Activated naive CD4-positive, alpha-beta T cell treated with anti-CD3 and anti-CD28 coated beads for 36 hours (primary cell): Measurements from ENCODE around the gene GJE1. TPM values are rescaled to one million over a fixed set of nuclear protein-coding genes. Genes with fewer than 3 reads are reported as not detected.

ENCODE experiments used
- CTCF ChIA-PET: fragments of 350-600 bp; sonication (Branson Sonifier 250); formaldehyde crosslinking; loops from one replicate; lab custom pipeline; 2021; ENCODE audit warnings: antibody characterized with exemption; lab: Charles Lee
- DNase-seq: peaks from one replicate; pipeline ENCODE4 v3.0.0-alpha.2; 2020
- H3K27ac Mint-ChIP-seq: one replicate; pipeline ENCODE4 v1.8.0; 2021; ENCODE audit warnings: mild to moderate bottlenecking, mixed read lengths
- H3K27me3 Mint-ChIP-seq: one replicate; pipeline ENCODE4 v1.8.0; 2021; ENCODE audit warnings: low read depth, mixed read lengths
- H3K36me3 Mint-ChIP-seq: one replicate; pipeline ENCODE4 v1.8.0; 2021; ENCODE audit warnings: low read depth, mixed read lengths
- H3K4me1 Mint-ChIP-seq: one replicate; pipeline ENCODE4 v1.8.0; 2021; ENCODE audit warnings: low read depth, mixed read lengths
- H3K4me3 Mint-ChIP-seq: one replicate; pipeline ENCODE4 v1.8.0; 2021; ENCODE audit warnings: mild to moderate bottlenecking, moderate library complexity, mixed read lengths
- H3K9me3 Mint-ChIP-seq: one replicate; pipeline ENCODE4 v1.8.0; 2021; ENCODE audit warnings: mixed read lengths
- intact Hi-C: fragments of 100-400 bp; cut with micrococcal nuclease; formaldehyde crosslinking; loops from one replicate; pipeline ENCODE4 v1.15.1; 2023
- total RNA-seq, 2 experiments: library from RNA; stranded (reverse); gene quantifications; one replicate each; pipeline ENCODE4 v1.2.3, GENCODE V29; 2021

The GJE1 gene
- total RNA-seq, 2 experiments from 2014 or later = not detected

DNA sequence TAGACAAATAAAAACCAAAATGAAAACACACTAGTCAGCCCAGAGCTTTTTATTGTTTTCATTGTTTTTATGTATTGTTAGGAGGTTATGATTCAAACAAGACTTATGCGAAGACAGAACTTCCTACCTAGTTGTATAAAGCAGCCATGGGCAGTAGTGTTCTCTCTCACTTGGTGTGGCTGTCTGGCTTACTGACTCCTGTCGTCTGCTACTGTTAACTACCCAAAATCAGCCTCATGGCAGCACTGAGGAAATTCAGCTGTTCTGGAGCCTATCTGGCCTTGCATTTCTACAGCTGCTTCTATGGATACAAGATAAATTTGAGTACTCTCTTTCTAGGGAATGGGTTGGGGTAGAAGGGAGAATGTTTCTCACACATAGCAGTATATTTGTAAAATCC, 34.8 kb downstream of the GJE1 start:
- H3K27ac Mint-ChIP-seq = no peak overlapping the region
- H3K9me3 Mint-ChIP-seq = no peaks in the 10 kb centered on the region
- intact Hi-C loops = no loop called here
- H3K36me3 Mint-ChIP-seq = peaks cover 18% of the 10 kb centered on the region
- H3K4me1 Mint-ChIP-seq = peaks cover 6% of the 10 kb centered on the region
- no peak overlapping the region for H3K4me3 Mint-ChIP-seq
- CTCF ChIA-PET = interaction anchor here (3.9 kb wide), 1 partner anchor 11 kb away, joined by 19 read pairs; no protein-coding TSS in a partner anchor
- H3K27me3 Mint-ChIP-seq = no peaks in the 10 kb centered on the region
- no peak for DNase-seq

GRCh38 chr6:142171351-142171750, 38.6 kb downstream of the GJE1 start:
- H3K27me3 Mint-ChIP-seq = no peaks in the 10 kb centered on the region
- H3K9me3 Mint-ChIP-seq = peaks cover 2% of the 10 kb centered on the region
- intact Hi-C loops = no loop called here
- no peaks in the 10 kb centered on the region for H3K4me1 Mint-ChIP-seq
- H3K4me3 Mint-ChIP-seq = no peak overlapping the region
- no peak for DNase-seq
- H3K36me3 Mint-ChIP-seq = peaks cover 49% of the 10 kb centered on the region
- no peak overlapping the region for H3K27ac Mint-ChIP-seq
- CTCF ChIA-PET = interaction anchor here (1.6 kb wide), 1 partner anchor 36 kb away, joined by 4 read pairs; no protein-coding TSS in a partner anchor

DNA sequence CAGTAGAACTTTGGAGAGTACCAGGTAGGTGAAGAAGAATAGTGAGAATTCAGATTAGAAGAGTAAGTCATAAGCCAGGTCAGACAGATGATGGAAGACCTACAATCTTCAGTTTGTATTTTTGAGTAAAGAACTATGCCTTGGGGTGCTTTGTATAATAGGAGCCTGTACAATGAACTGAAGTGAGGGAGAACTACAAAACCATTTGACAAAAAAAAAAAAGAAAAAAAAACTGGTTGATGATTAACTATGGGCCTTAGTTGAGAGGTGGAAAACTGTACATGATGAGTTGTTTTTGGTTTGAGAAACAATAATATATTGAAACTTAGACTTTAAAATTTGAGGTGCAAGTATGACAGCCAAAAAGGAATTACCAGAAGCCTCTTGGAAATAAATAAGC, 40.0 kb downstream of the GJE1 start:
- H3K36me3 Mint-ChIP-seq = peaks cover 54% of the 10 kb centered on the region
- DNase-seq = no peak
- intact Hi-C loops = no loop called here
- no peaks in the 10 kb centered on the region for H3K4me1 Mint-ChIP-seq
- CTCF ChIA-PET = interaction anchor here (1.6 kb wide), 1 partner anchor 35 kb away, joined by 4 read pairs; no protein-coding TSS in a partner anchor
- H3K4me3 Mint-ChIP-seq = no peak overlapping the region
- no peak overlapping the region for H3K27ac Mint-ChIP-seq
- peaks cover 10% of the 10 kb centered on the region for H3K9me3 Mint-ChIP-seq
- H3K27me3 Mint-ChIP-seq = no peaks in the 10 kb centered on the region

- H3K27me3 Mint-ChIP-seq = no peaks in the 10 kb centered on the region
- intact Hi-C loops = no loop called here
- no peak overlapping the region for H3K4me3 Mint-ChIP-seq
- peaks cover 16% of the 10 kb centered on the region for H3K9me3 Mint-ChIP-seq
- CTCF ChIA-PET = no interaction called here
- H3K4me1 Mint-ChIP-seq = no peaks in the 10 kb centered on the region
- H3K27ac Mint-ChIP-seq = no peak overlapping the region
- peaks cover 59% of the 10 kb centered on the region for H3K36me3 Mint-ChIP-seq
- DNase-seq = no peak
Observed at GRCh38 chr6:142173980-142174379, 41.3 kb downstream of the GJE1 start.

- no peak for DNase-seq
- Mint-ChIP-seq H3K36me3 (peaks cover 59% of the 10 kb centered on the region), H3K27me3 (no peaks in the 10 kb centered on the region), H3K4me3 (no peak overlapping the region), H3K4me1 (no peaks in the 10 kb centered on the region), H3K9me3 (peaks cover 16% of the 10 kb centered on the region), H3K27ac (no peak overlapping the region)
- intact Hi-C loops = no loop called here
- CTCF ChIA-PET = no interaction called here
Observed at GRCh38 chr6:142174703-142175102, 42.0 kb downstream of the GJE1 start.

DNA sequence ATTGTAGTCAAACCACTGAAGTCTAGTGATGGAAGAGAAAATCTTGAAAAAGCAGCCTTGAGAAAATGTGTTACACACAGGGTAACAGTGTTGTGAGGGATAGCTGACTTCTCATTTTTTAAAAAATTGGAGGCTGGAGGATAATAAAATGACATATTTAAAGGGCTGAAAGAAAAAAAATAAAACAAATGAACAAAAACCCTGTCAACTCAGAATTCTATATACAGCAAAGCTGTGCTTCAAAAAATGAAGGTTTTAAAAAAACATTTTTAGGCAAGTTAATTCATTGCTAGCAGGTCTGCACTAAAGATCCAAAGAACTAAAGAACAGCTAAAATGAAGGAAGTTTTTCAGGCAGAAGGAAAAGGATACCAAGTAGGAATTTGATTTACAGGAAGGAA, 45.4 kb downstream of the GJE1 start:
- H3K27me3 Mint-ChIP-seq = no peaks in the 10 kb centered on the region
- H3K27ac Mint-ChIP-seq = no peak overlapping the region
- H3K36me3 Mint-ChIP-seq = peaks cover 53% of the 10 kb centered on the region
- H3K9me3 Mint-ChIP-seq = peaks cover 16% of the 10 kb centered on the region
- intact Hi-C loops = no loop called here
- no peak for DNase-seq
- H3K4me1 Mint-ChIP-seq = peaks cover 6% of the 10 kb centered on the region
- CTCF ChIA-PET = interaction anchor here (0.9 to 2.2 kb wide), 5 partner anchors 18 to 30 kb away, joined by 3 to 12 read pairs (median 3); no protein-coding TSS in a partner anchor
- no peak overlapping the region for H3K4me3 Mint-ChIP-seq

DNA sequence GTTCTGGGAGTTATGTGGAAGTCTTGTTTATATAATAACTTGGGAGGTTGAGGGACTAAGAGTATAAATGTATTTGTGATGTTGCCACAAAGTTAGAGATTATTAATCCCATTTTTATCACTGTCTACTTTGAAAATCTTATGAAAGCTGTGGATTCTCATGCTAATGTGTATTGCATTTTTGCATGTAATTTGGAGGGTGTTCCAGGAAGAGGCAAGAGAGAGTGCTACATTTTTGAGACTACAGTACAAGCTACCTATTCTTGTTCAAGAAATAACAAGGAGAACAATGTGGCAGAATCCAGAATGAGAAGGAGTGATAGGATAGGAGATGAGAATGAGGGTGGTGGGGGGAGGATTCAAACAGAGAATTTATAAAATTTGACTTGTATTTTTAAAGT, 49.3 kb downstream of the GJE1 start:
- DNase-seq = no peak
- H3K27ac Mint-ChIP-seq = no peak overlapping the region
- CTCF ChIA-PET = interaction anchor here (1.0 kb wide), 1 partner anchor 26 kb away, joined by 4 read pairs; no protein-coding TSS in a partner anchor
- peaks cover 6% of the 10 kb centered on the region for H3K4me1 Mint-ChIP-seq
- peaks cover 10% of the 10 kb centered on the region for H3K9me3 Mint-ChIP-seq
- H3K36me3 Mint-ChIP-seq = peaks cover 24% of the 10 kb centered on the region
- intact Hi-C loops = no loop called here
- H3K27me3 Mint-ChIP-seq = no peaks in the 10 kb centered on the region
- H3K4me3 Mint-ChIP-seq = no peak overlapping the region

- CTCF ChIA-PET = interaction anchor here (0.6 kb wide), 1 partner anchor 27 kb away, joined by 3 read pairs; no protein-coding TSS in a partner anchor
- DNase-seq = no peak
- Mint-ChIP-seq H3K4me1 (peaks cover 6% of the 10 kb centered on the region), H3K27ac (no peak overlapping the region), H3K9me3 (no peaks in the 10 kb centered on the region), H3K4me3 (no peak overlapping the region), H3K27me3 (no peaks in the 10 kb centered on the region), H3K36me3 (peaks cover 12% of the 10 kb centered on the region)
- intact Hi-C loops = no loop called here
Observed at GRCh38 chr6:142183351-142183750, 50.6 kb downstream of the GJE1 start.

GRCh38 chr6:142184307-142184706, 51.6 kb downstream of the GJE1 start:
- Mint-ChIP-seq H3K4me1 (peaks cover 6% of the 10 kb centered on the region), H3K27ac (no peak overlapping the region), H3K9me3 (no peaks in the 10 kb centered on the region), H3K4me3 (no peak overlapping the region), H3K27me3 (no peaks in the 10 kb centered on the region), H3K36me3 (peaks cover 11% of the 10 kb centered on the region)
- no peak for DNase-seq
- CTCF ChIA-PET = no interaction called here
- intact Hi-C loops = no loop called here

Other genes with a start within 250 kb of the GJE1 start
- gene NMBR, start 14.2 kb downstream of the GJE1 start, total RNA-seq = not detected
- 10 to 100 TPM; 54.7 to 57.3 TPM for gene VTA1, start 14.3 kb downstream of the GJE1 start, total RNA-seq
- under 1 TPM; 0.69 to 0.86 TPM for gene ADGRG6, start 169.1 kb downstream of the GJE1 start, total RNA-seq